Effector memory CD8-positive, alpha-beta T cell (primary cell): ENCODE data around the gene FMNL2.

Experiments
- ATAC-seq: fragments of 150-1000 bp; cut with Tn5 transposase; replicated peaks from 2 replicates; pipeline ENCODE4 v1.10.0; 2021; ENCODE audit warnings: mild to moderate bottlenecking, moderate library complexity
- DNase-seq, 3 experiments: peaks; one replicate each; pipeline ENCODE4 v3.0.0; 2021
- H3K27ac Mint-ChIP-seq, 2 donors: one replicate each; pipeline ENCODE4 v1.8.0; 2022; ENCODE audit warnings: mild to moderate bottlenecking in 2 of 2, mixed read lengths in 2 of 2, moderate library complexity in 2 of 2
- H3K27me3 Mint-ChIP-seq, 2 donors: one replicate each; pipeline ENCODE4 v1.8.0; 2022; ENCODE audit warnings: mixed read lengths in 2 of 2
- H3K36me3 Mint-ChIP-seq: one replicate; pipeline ENCODE4 v1.8.0; 2022; ENCODE audit warnings: mild to moderate bottlenecking, moderate library complexity, mixed read lengths; ENCODE audit not compliant: insufficient read depth
- H3K4me1 Mint-ChIP-seq, 2 donors: one replicate each; pipeline ENCODE4 v1.8.0; 2022; ENCODE audit warnings: low read depth in 2 of 2, mixed read lengths in 2 of 2
- H3K4me3 Mint-ChIP-seq, 2 donors: one replicate each; pipeline ENCODE4 v1.8.0; 2022; ENCODE audit warnings: mild to moderate bottlenecking in 2 of 2, mixed read lengths in 2 of 2, moderate library complexity in 2 of 2
- H3K9me3 Mint-ChIP-seq, 2 donors: one replicate each; pipeline ENCODE4 v1.8.0; 2022; ENCODE audit warnings: mixed read lengths in 2 of 2

The FMNL2 gene

GRCh38 chr2:152406119-152406835 is 71.3 kb downstream of the FMNL2 start:
- Mint-ChIP-seq H3K4me1 (peaks cover 0 to 3% of the 10 kb centered on the region in 2 donors), H3K9me3 (no peaks in the 10 kb centered on the region), H3K36me3 (no peaks in the 10 kb centered on the region), H3K27ac (no peak overlapping the region), H3K4me3 (no peak overlapping the region), H3K27me3 (peaks cover 35 to 37% of the 10 kb centered on the region in 2 donors)
- no peak for ATAC-seq
- DNase-seq, result no peak

- H3K36me3 Mint-ChIP-seq, result no peaks in the 10 kb centered on the region
- peaks cover 35 to 42% of the 10 kb centered on the region in 2 donors for H3K27me3 Mint-ChIP-seq
- DNase-seq (no peak), ATAC-seq (no peak)
- H3K27ac Mint-ChIP-seq, result no peak overlapping the region
- H3K4me1 Mint-ChIP-seq, result peaks cover 0 to 3% of the 10 kb centered on the region in 2 donors
- H3K9me3 Mint-ChIP-seq, result no peaks in the 10 kb centered on the region
- H3K4me3 Mint-ChIP-seq, result no peak overlapping the region
These were observed 71.8 kb downstream of the FMNL2 start for GRCh38 chr2:152406836-152407161.

GRCh38 chr2:152407204-152407721 is 72.3 kb downstream of the FMNL2 start:
- peaks cover 0 to 3% of the 10 kb centered on the region in 2 donors for H3K4me1 Mint-ChIP-seq
- peaks cover 35 to 46% of the 10 kb centered on the region in 2 donors for H3K27me3 Mint-ChIP-seq
- no peaks in the 10 kb centered on the region for H3K9me3 Mint-ChIP-seq
- H3K4me3 Mint-ChIP-seq, result no peak overlapping the region
- ATAC-seq, result peak; percentile 24
- DNase-seq, result no peak
- H3K36me3 Mint-ChIP-seq, result no peaks in the 10 kb centered on the region
- peak overlapping the region in 1 of 2 donors; percentile 61 for H3K27ac Mint-ChIP-seq

- Mint-ChIP-seq H3K27me3 (peaks cover 35 to 44% of the 10 kb centered on the region in 2 donors), H3K36me3 (no peaks in the 10 kb centered on the region), H3K4me1 (peaks cover 0 to 3% of the 10 kb centered on the region in 2 donors), H3K27ac (no peak overlapping the region), H3K9me3 (no peaks in the 10 kb centered on the region), H3K4me3 (no peak overlapping the region)
- no peak for ATAC-seq
- DNase-seq, result no peak
These were observed 72.8 kb downstream of the FMNL2 start for GRCh38 chr2:152407806-152408205.

DNA sequence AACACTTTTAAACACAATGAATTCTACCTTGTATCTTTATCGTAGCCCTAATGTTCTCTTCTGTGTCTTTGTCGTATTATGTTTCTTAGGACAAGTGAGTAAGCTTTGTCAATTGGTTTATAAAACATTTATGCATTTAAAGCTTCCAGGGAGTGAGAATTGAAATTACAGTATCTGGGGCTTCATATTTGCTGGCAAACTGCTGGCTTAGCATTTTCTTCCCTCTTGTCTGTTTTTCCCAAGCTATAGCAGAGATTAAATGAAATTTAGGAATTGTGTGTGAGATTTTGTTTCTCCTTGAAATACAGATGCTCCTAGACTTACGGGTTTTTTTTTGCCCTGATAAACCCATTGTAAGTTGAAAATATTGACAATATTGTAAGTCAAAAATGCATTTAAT is 73.3 kb downstream of the FMNL2 start:
- no peak overlapping the region for H3K27ac Mint-ChIP-seq
- H3K9me3 Mint-ChIP-seq, result no peaks in the 10 kb centered on the region
- no peaks in the 10 kb centered on the region for H3K4me1 Mint-ChIP-seq
- ATAC-seq, result no peak
- peaks cover 39 to 44% of the 10 kb centered on the region in 2 donors for H3K27me3 Mint-ChIP-seq
- no peak for DNase-seq
- H3K4me3 Mint-ChIP-seq, result no peak overlapping the region
- no peaks in the 10 kb centered on the region for H3K36me3 Mint-ChIP-seq

- H3K4me3 Mint-ChIP-seq, result no peak overlapping the region
- no peak for DNase-seq
- peaks cover 46 to 50% of the 10 kb centered on the region in 2 donors for H3K27me3 Mint-ChIP-seq
- H3K9me3 Mint-ChIP-seq, result no peaks in the 10 kb centered on the region
- no peak overlapping the region for H3K27ac Mint-ChIP-seq
- H3K4me1 Mint-ChIP-seq, result no peaks in the 10 kb centered on the region
- no peak for ATAC-seq
- H3K36me3 Mint-ChIP-seq, result no peaks in the 10 kb centered on the region
These were observed 74.6 kb downstream of the FMNL2 start for GRCh38 chr2:152409386-152410164.

DNA sequence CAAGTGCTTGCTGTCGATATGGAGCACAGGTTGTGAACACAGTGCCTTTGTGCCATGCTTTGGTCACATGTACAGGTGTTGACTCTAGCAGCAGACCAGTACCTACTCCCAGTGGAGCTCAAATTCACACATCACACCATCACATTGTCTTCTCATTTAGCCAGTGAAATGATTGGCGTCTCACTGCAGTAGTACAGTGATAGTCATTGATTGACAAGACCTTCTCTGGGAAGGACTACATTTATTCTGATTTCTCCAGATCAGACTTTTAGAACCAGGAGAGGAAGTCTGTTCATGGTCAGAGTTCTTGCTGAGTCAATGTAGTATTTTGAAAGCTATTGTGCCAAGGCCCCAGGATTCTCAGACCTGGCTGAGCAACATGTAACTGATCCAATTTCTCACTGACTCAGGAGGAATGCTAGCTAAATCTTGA is 75.2 kb downstream of the FMNL2 start:
- Mint-ChIP-seq H3K9me3 (no peaks in the 10 kb centered on the region), H3K4me1 (no peaks in the 10 kb centered on the region), H3K36me3 (no peaks in the 10 kb centered on the region), H3K27ac (no peak overlapping the region), H3K27me3 (peaks cover 44 to 52% of the 10 kb centered on the region in 2 donors), H3K4me3 (no peak overlapping the region)
- no peak for DNase-seq
- no peak for ATAC-seq

DNA sequence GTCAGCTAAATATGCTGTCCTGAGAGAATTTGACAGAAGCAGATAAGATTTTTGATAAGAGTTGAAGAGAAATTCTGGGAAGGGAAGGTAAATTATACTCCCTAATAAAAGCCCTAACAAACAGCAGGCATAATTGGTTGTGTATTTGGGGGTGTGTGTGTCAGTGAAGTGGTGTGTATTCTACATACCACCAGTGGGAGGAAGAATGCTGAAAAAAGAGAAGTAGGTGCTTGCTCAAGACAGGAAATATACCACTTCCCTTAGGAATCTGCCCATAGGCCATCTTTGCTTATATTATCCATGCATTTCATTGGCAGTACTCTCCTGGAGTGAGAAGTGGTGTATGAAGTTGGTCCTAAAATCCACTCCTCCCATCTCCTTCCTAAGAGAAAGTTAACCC is 76.2 kb downstream of the FMNL2 start:
- H3K27ac Mint-ChIP-seq, result no peak overlapping the region
- H3K4me3 Mint-ChIP-seq, result no peak overlapping the region
- ATAC-seq (no peak), DNase-seq (no peak)
- peaks cover 52 to 54% of the 10 kb centered on the region in 2 donors for H3K27me3 Mint-ChIP-seq
- H3K4me1 Mint-ChIP-seq, result no peaks in the 10 kb centered on the region
- H3K36me3 Mint-ChIP-seq, result no peaks in the 10 kb centered on the region
- no peaks in the 10 kb centered on the region for H3K9me3 Mint-ChIP-seq

DNA sequence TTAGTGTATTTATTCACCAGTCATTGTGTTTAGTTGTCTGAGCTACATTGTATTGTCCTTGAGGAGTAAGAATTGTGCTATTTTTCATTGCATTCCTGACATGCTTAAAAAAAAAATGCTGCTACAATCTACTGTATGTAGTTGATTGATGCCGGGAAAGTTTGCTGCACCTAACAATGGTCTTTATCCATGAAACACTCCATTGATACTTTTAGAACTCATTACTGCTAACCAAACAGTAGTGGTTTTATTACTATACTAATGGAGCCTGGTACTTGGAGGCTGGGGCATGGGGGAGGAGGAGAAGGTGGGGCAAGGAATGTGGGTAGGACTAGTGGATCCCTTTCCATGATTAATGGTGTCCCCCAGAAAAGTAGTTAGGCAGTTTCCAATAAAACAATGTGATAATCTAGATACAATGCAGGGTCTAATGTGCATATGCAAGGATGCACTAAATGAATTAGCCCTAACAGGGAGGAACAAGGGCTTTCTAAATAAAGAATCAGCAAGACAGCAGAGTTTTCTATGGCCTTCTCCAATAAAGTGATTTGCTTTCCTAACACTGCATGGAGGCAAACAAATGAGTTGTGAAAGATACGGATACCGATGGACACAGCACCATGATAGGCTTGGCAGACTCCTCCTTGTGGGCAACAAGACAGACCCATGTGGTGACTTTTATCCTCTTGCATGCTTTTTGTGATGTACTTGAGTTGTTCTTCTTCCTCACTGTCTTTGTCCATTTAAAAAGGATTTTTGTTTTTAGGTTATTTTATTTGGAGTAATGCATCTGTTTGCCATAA is 78.5 kb downstream of the FMNL2 start:
- no peak overlapping the region for H3K4me3 Mint-ChIP-seq
- H3K36me3 Mint-ChIP-seq, result no peaks in the 10 kb centered on the region
- H3K27me3 Mint-ChIP-seq, result peaks cover 42 to 60% of the 10 kb centered on the region in 2 donors
- no peaks in the 10 kb centered on the region for H3K4me1 Mint-ChIP-seq
- ATAC-seq, result no peak
- no peak for DNase-seq
- no peaks in the 10 kb centered on the region for H3K9me3 Mint-ChIP-seq
- no peak overlapping the region for H3K27ac Mint-ChIP-seq

- H3K36me3 Mint-ChIP-seq, result no peaks in the 10 kb centered on the region
- peaks cover 29 to 60% of the 10 kb centered on the region in 2 donors for H3K27me3 Mint-ChIP-seq
- DNase-seq, result no peak
- no peak overlapping the region for H3K27ac Mint-ChIP-seq
- no peaks in the 10 kb centered on the region for H3K9me3 Mint-ChIP-seq
- no peak for ATAC-seq
- H3K4me1 Mint-ChIP-seq, result no peaks in the 10 kb centered on the region
- no peak overlapping the region for H3K4me3 Mint-ChIP-seq
These were observed 80.3 kb downstream of the FMNL2 start for GRCh38 chr2:152415231-152415642.

DNA sequence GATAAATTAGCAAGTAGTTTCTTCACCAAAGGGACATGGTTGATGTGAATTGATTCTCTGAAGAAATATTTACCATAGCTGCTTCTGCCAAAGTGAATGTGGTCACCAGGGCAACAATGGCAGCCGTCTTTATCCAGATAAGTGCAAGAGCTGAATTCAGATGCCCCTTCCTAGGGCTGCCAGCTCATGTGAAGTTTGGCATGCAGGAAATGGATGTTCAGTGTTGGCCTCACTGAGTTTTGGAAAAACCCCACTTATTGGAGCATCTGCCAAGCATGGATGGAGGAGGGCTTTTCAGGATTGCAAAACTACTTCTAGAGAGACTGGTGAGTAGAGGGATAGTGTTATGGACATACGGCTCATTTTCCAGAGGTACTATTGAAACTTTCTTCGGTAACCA is 80.8 kb downstream of the FMNL2 start:
- no peak for ATAC-seq
- no peaks in the 10 kb centered on the region for H3K36me3 Mint-ChIP-seq
- no peak overlapping the region for H3K27ac Mint-ChIP-seq
- no peaks in the 10 kb centered on the region for H3K9me3 Mint-ChIP-seq
- no peaks in the 10 kb centered on the region for H3K4me1 Mint-ChIP-seq
- H3K4me3 Mint-ChIP-seq, result no peak overlapping the region
- peaks cover 34 to 65% of the 10 kb centered on the region in 2 donors for H3K27me3 Mint-ChIP-seq
- no peak for DNase-seq

GRCh38 chr2:152418688-152419087 is 83.7 kb downstream of the FMNL2 start:
- H3K4me3 Mint-ChIP-seq, result no peak overlapping the region
- no peak for ATAC-seq
- H3K4me1 Mint-ChIP-seq, result no peaks in the 10 kb centered on the region
- H3K27ac Mint-ChIP-seq, result no peak overlapping the region
- no peaks in the 10 kb centered on the region for H3K36me3 Mint-ChIP-seq
- H3K9me3 Mint-ChIP-seq, result no peaks in the 10 kb centered on the region
- peaks cover 15 to 64% of the 10 kb centered on the region in 2 donors for H3K27me3 Mint-ChIP-seq
- DNase-seq, result no peak

DNA sequence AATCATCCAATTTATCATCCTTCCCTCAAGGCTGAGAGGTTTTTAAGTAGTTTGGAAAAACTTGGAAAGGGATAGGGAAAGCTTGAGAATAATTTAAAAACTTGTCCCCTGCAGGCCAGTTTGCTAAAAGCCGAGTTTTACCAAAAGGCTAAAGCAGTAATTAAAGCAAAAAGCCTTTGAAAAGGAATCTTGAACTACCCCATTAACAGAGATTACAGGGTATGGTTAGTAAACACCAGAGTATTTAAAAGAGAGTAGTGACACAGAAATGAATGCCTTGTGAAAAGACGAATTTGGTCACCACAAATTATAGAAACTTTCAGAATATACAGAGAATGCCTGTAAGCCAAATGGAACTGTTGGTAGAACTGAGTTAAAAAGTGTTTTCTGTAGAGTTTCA is 85.0 kb downstream of the FMNL2 start:
- ATAC-seq (no peak), DNase-seq (no peak)
- H3K4me3 Mint-ChIP-seq, result no peak overlapping the region
- no peaks in the 10 kb centered on the region for H3K36me3 Mint-ChIP-seq
- H3K9me3 Mint-ChIP-seq, result no peaks in the 10 kb centered on the region
- H3K4me1 Mint-ChIP-seq, result no peaks in the 10 kb centered on the region
- H3K27me3 Mint-ChIP-seq, result peaks cover 5 to 54% of the 10 kb centered on the region in 2 donors
- H3K27ac Mint-ChIP-seq, result no peak overlapping the region
